GM12892 (cell line): Measurements from ENCODE around the gene C3orf52.
A peak's percentile ranks its signal among the peaks of the same experiment; 100 is the strongest.

Source experiments
- DNase-seq: peaks from one replicate; pipeline ENCODE4 v3.0.0; 2011; ENCODE audit not compliant: insufficient read length
- FAIRE-seq: peaks from 2 replicates; lab custom pipeline; 2011; peaks lifted over from hg19 to GRCh38; lab: Jason Lieb, UNC
- POLR2A ChIP-seq: IDR thresholded peaks from 2 replicates; pipeline ENCODE4 v1.6.1; 2011; ENCODE audit warnings: low read depth, low read length, control low read depth
- POLR2AphosphoS5 ChIP-seq: IDR thresholded peaks from 2 replicates; pipeline ENCODE4 v1.6.1; 2011; ENCODE audit warnings: low read depth, low read length, control low read depth
- TAF1 ChIP-seq: IDR thresholded peaks from 2 replicates; pipeline ENCODE4 v1.6.1; 2011; ENCODE audit warnings: low read depth, mild to moderate bottlenecking, control low read depth, low read length, borderline replicate concordance

C3orf52 gene

GRCh38 chr3:112087746-112088145, 1.6 kb downstream of the C3orf52 start:
- DNase-seq = no peak
- TF ChIP-seq POLR2AphosphoS5 (no peak), TAF1 (no peak), POLR2A (no peak)
- no peak for FAIRE-seq

GRCh38 chr3:112088944-112089343, 2.8 kb downstream of the C3orf52 start:
- FAIRE-seq = no peak
- TF ChIP-seq POLR2AphosphoS5 (no peak), POLR2A (no peak), TAF1 (no peak)
- no peak for DNase-seq

DNA sequence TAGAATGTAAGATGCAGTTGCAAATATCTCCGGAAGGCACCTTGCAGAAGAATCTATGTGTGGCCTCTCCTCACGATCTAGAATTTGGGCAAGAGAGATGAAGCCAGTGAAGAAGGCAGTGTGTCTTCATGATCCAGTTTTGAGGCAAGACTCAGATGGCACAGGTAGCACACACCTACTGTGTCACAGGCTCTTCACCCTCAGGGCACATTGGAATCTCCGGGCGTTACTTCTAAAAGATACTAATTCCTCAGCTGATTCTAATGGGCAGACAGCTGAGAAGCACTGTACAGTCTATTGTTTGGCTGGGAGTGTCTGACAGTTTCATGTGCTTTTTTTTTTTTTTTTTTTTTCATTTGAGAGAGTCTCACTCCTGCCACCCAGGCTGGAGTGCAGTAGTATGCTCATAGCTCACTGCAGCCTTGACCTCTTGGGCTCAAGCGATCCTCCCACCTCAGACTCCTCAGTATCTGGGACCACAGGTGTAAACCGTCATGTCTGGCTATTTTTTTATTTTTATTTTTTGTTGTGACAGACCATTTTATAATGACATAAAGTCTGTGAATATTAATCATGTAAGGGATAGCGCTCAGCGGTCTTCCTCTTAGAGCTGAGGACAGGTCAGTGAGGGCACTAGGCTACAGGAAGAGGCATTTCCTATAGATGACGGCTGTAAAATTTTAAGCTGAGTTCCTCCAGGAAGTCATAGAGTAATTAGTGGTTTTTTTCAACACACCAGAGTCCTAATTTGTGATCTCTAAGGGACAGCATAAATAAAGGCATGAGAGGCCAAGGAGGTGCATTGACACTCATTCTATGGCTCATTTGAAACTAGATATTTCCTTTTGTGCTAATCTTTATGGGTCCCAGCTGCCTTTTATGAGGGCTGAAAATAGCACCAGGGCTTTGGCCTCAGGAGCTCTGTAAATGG, 4.0 kb downstream of the C3orf52 start:
- peak; percentile 33 for FAIRE-seq
- no peak for DNase-seq
- TF ChIP-seq POLR2A (no peak), TAF1 (no peak), POLR2AphosphoS5 (no peak)

- no peak for DNase-seq
- TF ChIP-seq POLR2AphosphoS5 (no peak), POLR2A (no peak), TAF1 (no peak)
- peak; percentile 44 for FAIRE-seq
These were observed 4.8 kb downstream of the C3orf52 start for GRCh38 chr3:112090887-112091586.

DNA sequence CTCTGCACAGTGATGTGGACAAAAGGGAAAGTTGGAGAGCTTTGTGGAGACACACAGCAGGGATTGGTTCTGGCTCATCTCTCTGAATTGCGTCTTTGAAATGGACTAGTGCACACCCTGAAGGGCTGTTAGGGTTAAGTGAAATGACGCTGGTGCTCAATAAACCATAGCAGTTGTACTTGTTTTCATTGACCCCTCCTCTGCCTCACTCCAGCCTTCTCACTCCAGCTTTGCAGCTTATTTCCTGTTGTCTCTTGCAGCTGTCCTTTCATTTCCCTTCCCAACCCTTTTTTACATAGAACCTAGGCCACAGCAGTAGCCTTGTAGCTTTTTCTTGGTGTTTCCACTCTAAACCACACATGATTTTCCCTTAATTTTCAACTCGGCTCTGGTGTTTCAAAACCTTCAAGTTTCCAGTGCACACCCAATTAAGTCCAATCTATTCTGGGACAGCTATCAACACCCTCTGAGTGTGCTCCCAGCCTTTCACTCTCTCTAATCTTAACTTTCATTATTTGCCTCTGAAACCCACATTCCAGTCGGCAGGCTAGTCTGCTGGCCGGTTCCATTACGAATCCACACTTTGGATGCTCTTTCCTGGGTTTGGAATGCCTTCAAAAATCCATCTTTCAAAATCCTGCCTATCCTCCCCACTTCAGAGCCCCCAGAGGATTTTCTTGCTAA, 6.4 kb downstream of the C3orf52 start:
- peak; percentile 77 for FAIRE-seq
- no peak for DNase-seq
- TF ChIP-seq POLR2AphosphoS5 (no peak), TAF1 (no peak), POLR2A (no peak)

DNA sequence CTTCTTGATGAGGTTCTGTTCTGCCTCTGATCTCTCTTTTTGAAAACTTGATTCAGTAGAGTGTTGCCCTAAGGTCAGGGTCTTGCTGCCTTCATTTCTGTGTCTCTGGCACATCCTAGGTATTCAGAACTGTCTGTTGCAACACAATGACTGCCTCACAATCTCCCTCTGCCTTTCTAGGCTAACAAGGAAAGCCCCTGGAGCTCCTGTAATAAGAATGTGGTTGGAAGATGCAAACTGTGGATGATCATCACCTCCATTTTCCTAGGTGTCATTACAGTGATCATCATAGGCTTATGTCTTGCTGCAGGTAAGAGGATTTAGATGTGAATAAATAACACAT, 7.0 kb downstream of the C3orf52 start:
- TF ChIP-seq POLR2AphosphoS5 (no peak), TAF1 (no peak), POLR2A (no peak)
- DNase-seq (no peak), FAIRE-seq (peak; percentile 57)

DNA sequence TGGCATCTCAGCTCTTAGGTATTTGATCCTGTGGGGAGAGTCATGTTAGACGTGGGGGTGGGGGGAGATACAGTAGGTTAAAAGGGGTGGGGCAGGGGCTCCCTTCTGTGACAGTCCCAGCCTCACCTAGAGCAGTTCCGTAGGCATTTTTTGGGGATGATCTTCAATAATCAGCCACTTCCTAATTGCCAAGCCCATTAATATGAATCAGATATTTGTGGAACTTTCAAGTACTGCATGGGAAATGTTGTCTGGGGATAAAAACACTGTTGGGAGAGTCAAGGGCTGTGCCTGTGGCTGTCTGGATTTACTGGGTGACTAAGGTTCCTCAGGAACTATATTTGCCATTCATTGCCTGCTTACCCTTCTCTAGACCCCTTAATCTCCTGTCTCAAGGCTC, 9.5 kb downstream of the C3orf52 start:
- DNase-seq (no peak), FAIRE-seq (no peak)
- TF ChIP-seq POLR2A (no peak), POLR2AphosphoS5 (no peak), TAF1 (no peak)

DNA sequence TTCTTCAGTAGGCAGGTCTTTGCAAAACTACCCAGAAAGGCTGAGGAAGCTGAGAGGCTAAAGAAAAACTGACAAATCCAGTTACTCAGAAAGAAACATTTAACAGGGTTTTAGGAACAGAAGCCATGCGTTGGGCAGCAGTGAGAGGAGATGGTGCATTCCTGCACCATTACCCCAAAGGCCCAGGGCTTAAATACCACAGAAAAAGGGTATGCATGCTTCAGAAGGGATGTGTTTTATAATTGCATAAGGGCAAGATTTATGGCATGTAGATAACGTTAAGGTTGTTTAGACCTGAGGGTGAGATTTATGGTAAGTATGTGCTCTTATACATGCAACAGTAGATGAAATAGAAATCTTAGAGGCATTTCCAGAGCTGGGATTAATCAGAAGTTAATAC, 10.0 kb downstream of the C3orf52 start:
- no peak for FAIRE-seq
- TF ChIP-seq POLR2A (no peak), TAF1 (no peak), POLR2AphosphoS5 (no peak)
- DNase-seq = no peak

- DNase-seq (no peak), FAIRE-seq (peak; percentile 68)
These were observed 11.2 kb downstream of the C3orf52 start for GRCh38 chr3:112097378-112097777.

DNA sequence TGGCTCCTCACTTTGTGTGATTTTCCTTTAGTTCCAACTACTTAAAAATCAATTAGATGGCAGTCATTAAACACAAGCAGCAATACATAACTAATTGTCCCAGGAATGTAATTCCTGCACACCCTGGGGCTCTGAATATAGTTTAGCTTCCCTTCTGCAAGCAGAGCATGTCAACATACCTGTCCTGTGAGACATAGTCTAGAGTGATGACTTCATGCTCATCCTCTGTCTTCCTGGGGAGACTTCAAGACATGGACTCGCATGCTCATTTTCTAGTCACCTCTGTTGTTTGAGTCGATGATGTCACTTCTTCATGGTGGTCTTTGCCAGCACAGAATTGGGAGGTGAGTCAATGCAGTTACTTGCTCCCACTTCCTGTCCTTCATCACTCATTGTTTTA, 15.7 kb downstream of the C3orf52 start:
- FAIRE-seq = no peak
- no peak for DNase-seq
- TF ChIP-seq POLR2A (no peak), POLR2AphosphoS5 (no peak), TAF1 (no peak)

More at GRCh38 chr3:112097378-112097777, 11.2 kb downstream of the C3orf52 start:
- TF ChIP-seq TAF1 (no peak), POLR2AphosphoS5 (no peak), POLR2A (no peak)

- no peak for DNase-seq
- no peak for TF ChIP-seq POLR2AphosphoS5
- FAIRE-seq = no peak
These were observed 18.6 kb downstream of the C3orf52 start for GRCh38 chr3:112104774-112105173.

GRCh38 chr3:112109322-112109721, 23.1 kb downstream of the C3orf52 start:
- DNase-seq (no peak), FAIRE-seq (no peak)
- TF ChIP-seq POLR2AphosphoS5 (no peak), TAF1 (no peak), POLR2A (no peak)
